Measurements from ENCODE around the gene TDRD10.

The TDRD10 gene

GRCh38 chr1:154575951-154576566 is 74.0 kb downstream of the TDRD10 start:
- no peak for DNase-seq (ENCODE audit: low read depth in 1 of 2, low spot score in 1 of 2)

GRCh38 chr1:154577346-154578057 is 75.5 kb downstream of the TDRD10 start:
- no peak for DNase-seq (ENCODE audit: low read depth in 1 of 2, low spot score in 1 of 2)

- DNase-seq (ENCODE audit: low read depth in 1 of 2, low spot score in 1 of 2) = no peak
These were observed 76.0 kb downstream of the TDRD10 start for GRCh38 chr1:154578058-154578418.

GRCh38 chr1:154579374-154579773 is 77.4 kb downstream of the TDRD10 start:
- no peak for DNase-seq (ENCODE audit: low read depth in 1 of 2, low spot score in 1 of 2)

GRCh38 chr1:154581766-154582165 is 79.7 kb downstream of the TDRD10 start:
- DNase-seq (ENCODE audit: low read depth in 1 of 2, low spot score in 1 of 2) = no peak

GRCh38 chr1:154582885-154583284 is 80.9 kb downstream of the TDRD10 start:
- no peak for DNase-seq (ENCODE audit: low read depth in 1 of 2, low spot score in 1 of 2)

- DNase-seq (ENCODE audit: low read depth in 1 of 2, low spot score in 1 of 2) = no peak
These were observed 81.8 kb downstream of the TDRD10 start for GRCh38 chr1:154583773-154584172.

GRCh38 chr1:154584267-154584994 is 82.4 kb downstream of the TDRD10 start:
- DNase-seq (ENCODE audit: low read depth in 1 of 2, low spot score in 1 of 2) = no peak

GRCh38 chr1:154586231-154586630 is 84.2 kb downstream of the TDRD10 start:
- DNase-seq (ENCODE audit: low read depth in 1 of 2, low spot score in 1 of 2) = no peak

GRCh38 chr1:154586641-154587040 is 84.6 kb downstream of the TDRD10 start:
- no peak for DNase-seq (ENCODE audit: low read depth in 1 of 2, low spot score in 1 of 2)

- DNase-seq (ENCODE audit: low read depth in 1 of 2, low spot score in 1 of 2) = no peak
These were observed 87.8 kb downstream of the TDRD10 start for GRCh38 chr1:154589780-154590179.

- DNase-seq (ENCODE audit: low read depth in 1 of 2, low spot score in 1 of 2) = no peak
These were observed 88.7 kb downstream of the TDRD10 start for GRCh38 chr1:154590756-154591155.

- DNase-seq (ENCODE audit: low read depth in 1 of 2, low spot score in 1 of 2) = no peak
These were observed 89.2 kb downstream of the TDRD10 start for GRCh38 chr1:154591206-154591605.

- DNase-seq (ENCODE audit: low read depth in 1 of 2, low spot score in 1 of 2) = no peak
These were observed 91.4 kb downstream of the TDRD10 start for GRCh38 chr1:154593390-154593789.

- DNase-seq (ENCODE audit: low read depth in 1 of 2, low spot score in 1 of 2) = no peak
These were observed 92.8 kb downstream of the TDRD10 start for GRCh38 chr1:154594811-154595210.

- DNase-seq (ENCODE audit: low read depth in 1 of 2, low spot score in 1 of 2) = no peak
These were observed 93.6 kb downstream of the TDRD10 start for GRCh38 chr1:154595621-154596020.
